Esophagus muscularis mucosa (tissue), 4 donors: ENCODE results near the gene QPCTL. TPM values are rescaled to one million over a fixed set of nuclear protein-coding genes. Genes with fewer than 3 reads are reported as not detected.

ENCODE experiments used
- DNase-seq: peaks from one replicate; pipeline ENCODE4 v3.0.0-alpha.2; 2017; ENCODE audit errors: extremely low spot score
- H3K27ac ChIP-seq, 4 donors: fragments of 200-600 bp; sonication (generic); replicated peaks in 1 of 4; 1 replicate in 3 of 4; 2 replicates in 1 of 4; pipeline ENCODE4 v1.5.1; 2016 to 2019; ENCODE audit warnings: mild to moderate bottlenecking in 1 of 4
- H3K27me3 ChIP-seq, 4 donors: fragments of 200-600 bp; sonication (generic); one replicate each; pipeline versions ENCODE4 v1.5.1 to v1.6.0; 2016 to 2019
- H3K36me3 ChIP-seq, 4 donors: fragments of 200-600 bp; sonication (generic); one replicate each; pipeline ENCODE4 v1.5.1; 2016 to 2019
- H3K4me1 ChIP-seq, 4 donors: fragments of 200-600 bp; sonication (generic); one replicate each; pipeline ENCODE4 v1.5.1; 2016 to 2019
- H3K4me3 ChIP-seq, 4 donors: fragments of 200-600 bp; sonication (generic); 1 replicate in 2 of 4; 2 replicates in 2 of 4; pipeline ENCODE4 v1.5.1; 2016 to 2019; ENCODE audit warnings: mild to moderate bottlenecking in 4 of 4, moderate library complexity in 1 of 4
- H3K9me3 ChIP-seq, 4 donors: fragments of 200-600 bp; sonication (generic); 1 replicate in 3 of 4; 2 replicates in 1 of 4; pipeline ENCODE4 v1.5.1; 2016 to 2019
- CTCF ChIP-seq, 3 experiments: fragments of 200-600 bp in 2 of 3; fragments of 450-650 bp in 1 of 3; sonication (generic) in 2 of 3; IDR thresholded peaks; one replicate each; pipeline ENCODE4 v1.5.1; 2017 to 2019; ENCODE audit warnings: antibody characterized with exemption in 3 of 3, mild to moderate bottlenecking in 2 of 3, moderate library complexity in 1 of 3
- EP300 ChIP-seq: sonication (generic); formaldehyde crosslinking; IDR thresholded peaks from one replicate; pipeline ENCODE4 v1.6.1; 2017; ENCODE audit warnings: antibody characterized with exemption
- POLR2A ChIP-seq: fragments of 450-650 bp; IDR thresholded peaks from one replicate; pipeline ENCODE4 v1.6.1; 2017; ENCODE audit warnings: antibody characterized with exemption, moderate library complexity, mild to moderate bottlenecking, low read depth
- POLR2AphosphoS5 ChIP-seq, 2 donors: sonication (generic); formaldehyde crosslinking; IDR thresholded peaks; one replicate each; pipeline ENCODE4 v1.6.1; 2017; ENCODE audit warnings: antibody characterized with exemption in 2 of 2
- WGBS: methylation state at CpG from one replicate; pipeline ENCODE4 v1.1.5; 2018; 5-methylcytosine and 5-hydroxymethylcytosine counted together
- intact Hi-C: fragments of 100-400 bp; cut with DNase I; formaldehyde crosslinking; loops from one replicate; pipeline ENCODE4 v1.15.1; 2023
- total RNA-seq, 4 donors: library from RNA; depleted of rRNA; stranded (reverse); fragments of >200 nt; gene quantifications; one replicate each; pipeline versions ENCODE4 v1.1.0 to v1.2.1, GENCODE V29; 2016

Gene QPCTL
- total RNA-seq, 4 donors from 2014 or later: 4.6 to 6.8 (median 6.0) TPM

- TF ChIP-seq POLR2AphosphoS5 (IDR thresholded peaks at IDR 0.05): no peak
- TF ChIP-seq POLR2A: no peak
- no peak for TF ChIP-seq CTCF (IDR thresholded peaks at IDR 0.05)
- no peak for TF ChIP-seq EP300
- intact Hi-C loops: no loop called here
- H3K4me1 ChIP-seq: peaks cover 0 to 12% (median 5%) of the 10 kb centered on the region in 4 donors
- no peak overlapping the region for H3K27ac ChIP-seq
- 98% methylated on average over 12 of the region's 12 CpGs for WGBS
- H3K9me3 ChIP-seq: no peaks in the 10 kb centered on the region
- no peaks in the 10 kb centered on the region for H3K27me3 ChIP-seq
- no peak overlapping the region for H3K4me3 ChIP-seq
- peaks cover 2 to 27% (median 17%) of the 10 kb centered on the region in 4 donors for H3K36me3 ChIP-seq
- no peak for DNase-seq
Observed at GRCh38 chr19:45705710-45706415, 13.4 kb downstream of the QPCTL start.

GRCh38 chr19:45710356-45711130 is 18.1 kb downstream of the QPCTL start:
- Histone ChIP-seq H3K27me3 (no peaks in the 10 kb centered on the region), H3K27ac (peak overlapping the region in 2 of 4 donors; percentile 5 to 18), H3K4me1 (peaks cover 0 to 12% (median 7%) of the 10 kb centered on the region in 4 donors), H3K9me3 (no peaks in the 10 kb centered on the region), H3K4me3 (no peak overlapping the region), H3K36me3 (peaks cover 22 to 27% (median 24%) of the 10 kb centered on the region in 4 donors)
- intact Hi-C loops: no loop called here
- DNase-seq: no peak
- no peak for TF ChIP-seq CTCF (IDR thresholded peaks at IDR 0.05)
- TF ChIP-seq POLR2AphosphoS5 (IDR thresholded peaks at IDR 0.05): no peak
- no peak for TF ChIP-seq EP300
- no peak for TF ChIP-seq POLR2A
- 66% methylated on average over 10 of the region's 10 CpGs for WGBS

GRCh38 chr19:45711851-45712698 is 19.6 kb downstream of the QPCTL start:
- no peaks in the 10 kb centered on the region for H3K9me3 ChIP-seq
- peaks cover 0 to 21% (median 18%) of the 10 kb centered on the region in 4 donors for H3K4me1 ChIP-seq
- no peaks in the 10 kb centered on the region for H3K27me3 ChIP-seq
- no peak overlapping the region for H3K27ac ChIP-seq
- TF ChIP-seq POLR2AphosphoS5 (IDR thresholded peaks at IDR 0.05) (peak in 1 of 2 donors; percentile 22), EP300 (no peak)
- WGBS: 92% methylated on average over 23 of the region's 76 CpGs
- no peak overlapping the region for H3K4me3 ChIP-seq
- intact Hi-C loops: no loop called here
- no peak for DNase-seq
- peaks cover 22 to 27% (median 24%) of the 10 kb centered on the region in 4 donors for H3K36me3 ChIP-seq

GRCh38 chr19:45712699-45713067 is 20.2 kb downstream of the QPCTL start:
- Histone ChIP-seq H3K9me3 (no peaks in the 10 kb centered on the region), H3K4me3 (no peak overlapping the region), H3K4me1 (peaks cover 0 to 22% (median 17%) of the 10 kb centered on the region in 4 donors), H3K36me3 (peaks cover 22 to 27% (median 24%) of the 10 kb centered on the region in 4 donors), H3K27ac (no peak overlapping the region), H3K27me3 (no peaks in the 10 kb centered on the region)
- TF ChIP-seq EP300 (no peak), CTCF (IDR thresholded peaks at IDR 0.05) (no peak), POLR2AphosphoS5 (IDR thresholded peaks at IDR 0.05) (no peak), POLR2A (no peak)
- WGBS: 98% methylated on average over 10 of the region's 25 CpGs
- intact Hi-C loops: no loop called here
- DNase-seq: no peak
